GM12878 (cell line): ENCODE measurements around the gene BCAS4. TPM values are rescaled to one million over a fixed set of nuclear protein-coding genes. Genes with fewer than 3 reads are reported as not detected.

Experiments
- ATF3 ChIP-seq: IDR thresholded peaks from 2 replicates; pipeline ENCODE4 v1.6.1; 2011; ENCODE audit warnings: low read depth, mild to moderate bottlenecking, low read length, moderate library complexity, borderline replicate concordance; ENCODE audit errors: extremely low read depth
- ESRRA ChIP-seq: IDR thresholded peaks from 2 replicates; pipeline ENCODE4 v1.6.1; 2012; ENCODE audit warnings: mild to moderate bottlenecking, low read length, improper control_type of control experiment
- HDAC2 ChIP-seq: fragments of 200-600 bp; sonication (generic); IDR thresholded peaks from 2 replicates; pipeline ENCODE4 v1.6.1; 2017
- MEF2B ChIP-seq: fragments of 450-650 bp; IDR thresholded peaks from 2 replicates; pipeline ENCODE4 v1.6.1; 2018; ENCODE audit warnings: mild to moderate bottlenecking, moderate library complexity; ENCODE audit not compliant: partially characterized antibody, poor library complexity, severe bottlenecking
- POU2F2 ChIP-seq: IDR thresholded peaks from 3 replicates; pipeline ENCODE4 v1.6.1; 2011; ENCODE audit warnings: low read depth, mild to moderate bottlenecking, low read length, borderline replicate concordance
- RAD51 ChIP-seq: fragments of 450-650 bp; IDR thresholded peaks from 2 replicates; pipeline ENCODE4 v1.6.1; 2016; ENCODE audit warnings: moderate library complexity, mild to moderate bottlenecking, inconsistent platforms
- RBBP5 ChIP-seq: fragments of 200-600 bp; sonication (generic); conservative IDR thresholded peaks from 2 replicates; pipeline ENCODE4 v1.6.1; 2016
- SREBF2 ChIP-seq: IDR thresholded peaks from 2 replicates; pipeline ENCODE4 v1.6.1; 2012; ENCODE audit warnings: mild to moderate bottlenecking, low read length
- SRF ChIP-seq, 2 experiments: IDR thresholded peaks; 2 replicates each; pipeline ENCODE4 v1.6.1; 2011; ENCODE audit warnings: low read depth in 2 of 2, low read length in 2 of 2, mild to moderate bottlenecking in 1 of 2, moderate library complexity in 1 of 2
- polyA plus RNA-seq, 11 experiments: library from polyadenylated mRNA; depleted of rRNA in 4 of 11; unstranded in 6 of 11; stranded (reverse) in 5 of 11; fragments of >200 nt; fragmentation: Nextera tagmentation in 4 of 11; fragmentation: Illumina TruSeq in 1 of 11; extraction: Ambion mirVana in 4 of 11; extraction: Trizol in 1 of 11; gene quantifications; 1 replicate in 1 of 11; 2 replicates in 10 of 11; pipeline versions ENCODE4 v1.2.1 to v1.2.3, GENCODE V29; 2011 to 2016; ENCODE audit warnings: inconsistent platforms in 2 of 11, missing spikeins in 2 of 11, low read depth in 1 of 11
- total RNA-seq, 4 experiments: library from RNA; depleted of rRNA in 3 of 4; stranded (reverse); fragments of >200 nt in 3 of 4; fragmentation: Illumina TruSeq in 1 of 4; extraction: Trizol in 1 of 4; gene quantifications; 2 replicates each; pipeline versions ENCODE4 v1.2.1 to v1.2.3, GENCODE V29; 2013 to 2021
- TF ChIP-seq, protein P1 (sequence below), 3 experiments: IDR thresholded peaks in 2 of 3; conservative IDR thresholded peaks in 1 of 3; 2 replicates each; pipeline ENCODE4 v1.5.1; 2011; ENCODE audit warnings: low read depth in 3 of 3, low read length in 3 of 3, mild to moderate bottlenecking in 3 of 3, control low read depth in 2 of 3, moderate library complexity in 2 of 3, inconsistent platforms in 1 of 3, mixed read lengths in 1 of 3; ENCODE audit not compliant: control insufficient read depth in 2 of 3, insufficient read depth in 1 of 3; ENCODE audit errors: extremely low read depth in 1 of 3
- TF ChIP-seq, protein P2 (sequence below): fragments of 450-650 bp; conservative IDR thresholded peaks from 2 replicates; pipeline ENCODE4 v1.6.1; 2017; ENCODE audit warnings: mild to moderate bottlenecking, moderate library complexity

Gene BCAS4
- total and polyA plus RNA-seq, 10 of the 15 experiments (the other 5 are each of a cell fraction or from before 2014, with no cell fraction given) = 14.8 to 214 (median 65.3) TPM

- 0 out of 4 replicates have a peak, but pooled peaks of 1 of the 2 experiments have one; percentile 23 for TF ChIP-seq SRF (IDR thresholded peaks at IDR 0.05; ENCODE audit: low read depth in 2 of 2, low read length in 2 of 2)
- TF ChIP-seq, protein P1, sequence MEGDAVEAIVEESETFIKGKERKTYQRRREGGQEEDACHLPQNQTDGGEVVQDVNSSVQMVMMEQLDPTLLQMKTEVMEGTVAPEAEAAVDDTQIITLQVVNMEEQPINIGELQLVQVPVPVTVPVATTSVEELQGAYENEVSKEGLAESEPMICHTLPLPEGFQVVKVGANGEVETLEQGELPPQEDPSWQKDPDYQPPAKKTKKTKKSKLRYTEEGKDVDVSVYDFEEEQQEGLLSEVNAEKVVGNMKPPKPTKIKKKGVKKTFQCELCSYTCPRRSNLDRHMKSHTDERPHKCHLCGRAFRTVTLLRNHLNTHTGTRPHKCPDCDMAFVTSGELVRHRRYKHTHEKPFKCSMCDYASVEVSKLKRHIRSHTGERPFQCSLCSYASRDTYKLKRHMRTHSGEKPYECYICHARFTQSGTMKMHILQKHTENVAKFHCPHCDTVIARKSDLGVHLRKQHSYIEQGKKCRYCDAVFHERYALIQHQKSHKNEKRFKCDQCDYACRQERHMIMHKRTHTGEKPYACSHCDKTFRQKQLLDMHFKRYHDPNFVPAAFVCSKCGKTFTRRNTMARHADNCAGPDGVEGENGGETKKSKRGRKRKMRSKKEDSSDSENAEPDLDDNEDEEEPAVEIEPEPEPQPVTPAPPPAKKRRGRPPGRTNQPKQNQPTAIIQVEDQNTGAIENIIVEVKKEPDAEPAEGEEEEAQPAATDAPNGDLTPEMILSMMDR (IDR thresholded peaks at IDR 0.05 in 2 of 3, conservative IDR thresholded peaks at IDR 0.05 in 1 of 3; ENCODE audit: control insufficient read depth in 2 of 3, extremely low read depth in 1 of 3, insufficient read depth in 1 of 3, low read depth in 3 of 3, low read length in 3 of 3) = no peak
- no peak for TF ChIP-seq HDAC2
- no peak for TF ChIP-seq POU2F2
- no peak for TF ChIP-seq RBBP5
- TF ChIP-seq ESRRA = no peak
- TF ChIP-seq ATF3 = no peak
- TF ChIP-seq RAD51 = no peak
- no peak for TF ChIP-seq SREBF2
- peak; percentile 32 for TF ChIP-seq MEF2B
- TF ChIP-seq, protein P2, sequence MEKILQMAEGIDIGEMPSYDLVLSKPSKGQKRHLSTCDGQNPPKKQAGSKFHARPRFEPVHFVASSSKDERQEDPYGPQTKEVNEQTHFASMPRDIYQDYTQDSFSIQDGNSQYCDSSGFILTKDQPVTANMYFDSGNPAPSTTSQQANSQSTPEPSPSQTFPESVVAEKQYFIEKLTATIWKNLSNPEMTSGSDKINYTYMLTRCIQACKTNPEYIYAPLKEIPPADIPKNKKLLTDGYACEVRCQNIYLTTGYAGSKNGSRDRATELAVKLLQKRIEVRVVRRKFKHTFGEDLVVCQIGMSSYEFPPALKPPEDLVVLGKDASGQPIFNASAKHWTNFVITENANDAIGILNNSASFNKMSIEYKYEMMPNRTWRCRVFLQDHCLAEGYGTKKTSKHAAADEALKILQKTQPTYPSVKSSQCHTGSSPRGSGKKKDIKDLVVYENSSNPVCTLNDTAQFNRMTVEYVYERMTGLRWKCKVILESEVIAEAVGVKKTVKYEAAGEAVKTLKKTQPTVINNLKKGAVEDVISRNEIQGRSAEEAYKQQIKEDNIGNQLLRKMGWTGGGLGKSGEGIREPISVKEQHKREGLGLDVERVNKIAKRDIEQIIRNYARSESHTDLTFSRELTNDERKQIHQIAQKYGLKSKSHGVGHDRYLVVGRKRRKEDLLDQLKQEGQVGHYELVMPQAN = no peak
Observed at GRCh38 chr20:50821994-50822393, 27.1 kb downstream of the BCAS4 start (continued).
